GM18870 (cell line): ENCODE results near the gene SUCNR1.
"Not testable (repeated sequence)": the region's sequence is repeated elsewhere in the genome, so short reads cannot be mapped to it uniquely, and the experiment has no call there.

Source experiments
- ATAC-seq: cut with Tn5 transposase; IDR thresholded peaks from one replicate; pipeline ENCODE4 v1.9.1; 2021; ENCODE audit warnings: moderate library complexity; ENCODE audit not compliant: unreplicated experiment

Gene SUCNR1

GRCh38 chr3:151873398-151873797, at the start of gene SUCNR1:
Gene SUCNR1, plus strand, starts transcription at chr3:151873643. Its CDS starts 6,250 bp downstream, at chr3:151879893.
- ATAC-seq, result no peak

GRCh38 chr3:151827816-151828215, 45.6 kb upstream of the SUCNR1 start:
- no peak for ATAC-seq

- ATAC-seq, result no peak
Measured at GRCh38 chr3:151835751-151836525, 37.5 kb upstream of the SUCNR1 start.

GRCh38 chr3:151837057-151837456, 36.4 kb upstream of the SUCNR1 start:
- no peak for ATAC-seq

- peak; percentile 72 for ATAC-seq
Measured at GRCh38 chr3:151838574-151839312, 34.7 kb upstream of the SUCNR1 start.

GRCh38 chr3:151839313-151839631, 34.2 kb upstream of the SUCNR1 start:
- ATAC-seq, result no peak

- ATAC-seq, result no peak
Measured at GRCh38 chr3:151841801-151842200, 31.6 kb upstream of the SUCNR1 start.

GRCh38 chr3:151843275-151843674, 30.2 kb upstream of the SUCNR1 start:
- ATAC-seq, result no peak

GRCh38 chr3:151845306-151845905, 28.0 kb upstream of the SUCNR1 start:
- ATAC-seq, result no peak

GRCh38 chr3:151850065-151850464, 23.4 kb upstream of the SUCNR1 start:
- ATAC-seq, result not testable (repeated sequence)

- ATAC-seq, result no peak
Measured at GRCh38 chr3:151852074-151852811, 21.2 kb upstream of the SUCNR1 start.

GRCh38 chr3:151856118-151856517, 17.3 kb upstream of the SUCNR1 start:
- ATAC-seq, result no peak

- no peak for ATAC-seq
Measured at GRCh38 chr3:151856641-151857040, 16.8 kb upstream of the SUCNR1 start.

GRCh38 chr3:151859233-151859673, 14.2 kb upstream of the SUCNR1 start:
- ATAC-seq, result no peak

GRCh38 chr3:151859905-151860304, 13.5 kb upstream of the SUCNR1 start:
- ATAC-seq, result no peak

GRCh38 chr3:151863611-151864010, 9.8 kb upstream of the SUCNR1 start:
- no peak for ATAC-seq

GRCh38 chr3:151864423-151865101, 8.9 kb upstream of the SUCNR1 start:
- no peak for ATAC-seq

- no peak for ATAC-seq
Measured at GRCh38 chr3:151866711-151867410, 6.6 kb upstream of the SUCNR1 start.

GRCh38 chr3:151867666-151868065, 5.8 kb upstream of the SUCNR1 start:
- no peak for ATAC-seq

- ATAC-seq, result no peak
Measured at GRCh38 chr3:151869181-151869580, 4.3 kb upstream of the SUCNR1 start.
